ENCODE results near the gene SYNPR. TPM values are rescaled to one million over a fixed set of nuclear protein-coding genes. Genes with fewer than 3 reads are reported as not detected.

Gene SYNPR
- total RNA-seq, 5 donors from 2014 or later (not counting 1 experiment from before 2014, with no cell fraction given), result not detected

DNA sequence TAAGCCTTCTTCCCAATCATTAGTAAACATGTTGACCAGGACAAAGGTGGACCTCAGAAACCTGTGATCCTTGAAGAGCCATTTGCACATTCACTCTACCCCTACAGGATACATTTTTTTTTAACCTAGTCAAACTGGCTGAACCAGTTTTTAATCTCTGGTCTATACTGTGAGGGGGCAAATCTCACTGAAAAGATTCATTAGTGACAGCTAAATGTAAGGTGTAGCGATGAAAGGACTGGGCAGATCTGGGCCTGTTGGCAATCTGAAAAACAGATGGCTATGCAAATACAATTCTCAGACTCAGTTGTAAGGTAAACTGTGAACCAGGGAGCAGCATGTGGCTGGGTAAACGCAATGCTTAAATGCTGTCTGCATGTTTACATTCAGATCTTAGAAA lies 298.7 kb downstream of the SYNPR start:
- Mint-ChIP-seq H3K36me3 (no peaks in the 10 kb centered on the region), H3K4me3 (no peak overlapping the region), H3K4me1 (no peaks in the 10 kb centered on the region), H3K27ac (no peak overlapping the region), H3K27me3 (no peaks in the 10 kb centered on the region), H3K9me3 (peaks cover 0 to 11% (median 0%) of the 10 kb centered on the region in 3 donors)
- Histone ChIP-seq H3K27me3 (replicated peaks in 1 of 2; ENCODE audit: control insufficient read depth in 2 of 2, extremely low read depth in 1 of 2, insufficient read depth in 2 of 2, low read length in 1 of 2) (no peaks in the 10 kb centered on the region), H3K27ac (ENCODE audit: low read length) (no peak overlapping the region), H3K4me1 (ENCODE audit: control insufficient read depth in 1 of 2, extremely low read depth in 1 of 2, insufficient read depth in 2 of 2, low read length in 2 of 2) (no peaks in the 10 kb centered on the region), H3K9me3 (no peaks in the 10 kb centered on the region), H3K36me3 (ENCODE audit: control insufficient read depth in 2 of 2, extremely low read depth in 1 of 2, insufficient read depth in 1 of 2, low read length in 1 of 2) (no peaks in the 10 kb centered on the region), H3K4me3 (ENCODE audit: control insufficient read depth in 1 of 2, extremely low read depth in 1 of 2, low read length in 1 of 2) (no peak overlapping the region)
- ATAC-seq (replicated peaks in 1 of 4) (no peak), DNase-seq (no peak)
- 100% methylated on average over 1 of the region's 2 CpGs for WGBS (ENCODE audit: insufficient coverage)
- CTCF ChIA-PET, result no interaction called here
- POLR2A ChIA-PET, result no interaction called here

GRCh38 chr3:63578858-63579257 lies 300.8 kb downstream of the SYNPR start:
- H3K9me3 ChIP-seq, result no peaks in the 10 kb centered on the region
- ChIA-PET POLR2A (no interaction called here), CTCF (no interaction called here)
- Mint-ChIP-seq H3K27ac (no peak overlapping the region), H3K4me1 (no peaks in the 10 kb centered on the region), H3K27me3 (peaks cover 0 to 3% of the 10 kb centered on the region in 2 donors), H3K36me3 (no peaks in the 10 kb centered on the region), H3K4me3 (no peak overlapping the region), H3K9me3 (peaks cover 0 to 14% (median 0%) of the 10 kb centered on the region in 3 donors)
- no CpG with 5 or more reads among the region's 2 CpGs for WGBS (ENCODE audit: insufficient coverage)
- H3K36me3 ChIP-seq (ENCODE audit: control insufficient read depth in 2 of 2, extremely low read depth in 1 of 2, insufficient read depth in 1 of 2, low read length in 1 of 2), result no peaks in the 10 kb centered on the region
- H3K4me1 ChIP-seq (ENCODE audit: control insufficient read depth in 1 of 2, extremely low read depth in 1 of 2, insufficient read depth in 2 of 2, low read length in 2 of 2), result no peaks in the 10 kb centered on the region
- no peak overlapping the region for H3K4me3 ChIP-seq (ENCODE audit: control insufficient read depth in 1 of 2, extremely low read depth in 1 of 2, low read length in 1 of 2)
- H3K27ac ChIP-seq (ENCODE audit: low read length), result no peak overlapping the region
- no peak for ATAC-seq (replicated peaks in 1 of 4)
- DNase-seq, result no peak
- H3K27me3 ChIP-seq (replicated peaks in 1 of 2; ENCODE audit: control insufficient read depth in 2 of 2, extremely low read depth in 1 of 2, insufficient read depth in 2 of 2, low read length in 1 of 2), result no peaks in the 10 kb centered on the region

DNA sequence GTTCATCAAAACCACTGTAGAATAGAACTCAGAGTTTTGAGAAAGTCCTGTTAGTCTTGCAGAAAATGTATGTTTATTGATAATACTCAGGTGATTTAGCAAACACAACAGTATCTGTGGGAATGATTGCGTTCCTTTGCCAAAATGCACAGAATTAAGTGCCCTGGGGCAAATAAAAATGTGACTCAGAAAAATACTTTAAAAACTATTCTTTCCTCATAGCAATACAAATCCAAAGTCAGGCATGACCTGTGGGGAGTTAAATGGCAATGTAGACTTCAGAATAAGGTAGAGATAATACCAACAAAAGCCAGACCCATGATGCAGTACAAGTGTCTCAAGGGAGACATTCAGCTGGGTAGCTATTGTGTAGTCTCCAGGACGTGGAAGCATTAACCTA lies 302.0 kb downstream of the SYNPR start:
- no peaks in the 10 kb centered on the region for H3K4me1 Mint-ChIP-seq
- H3K36me3 ChIP-seq (ENCODE audit: control insufficient read depth in 2 of 2, extremely low read depth in 1 of 2, insufficient read depth in 1 of 2, low read length in 1 of 2), result no peaks in the 10 kb centered on the region
- no peaks in the 10 kb centered on the region for H3K4me1 ChIP-seq (ENCODE audit: control insufficient read depth in 1 of 2, extremely low read depth in 1 of 2, insufficient read depth in 2 of 2, low read length in 2 of 2)
- H3K27me3 Mint-ChIP-seq, result peaks cover 0 to 8% of the 10 kb centered on the region in 2 donors
- peaks cover 0 to 19% (median 0%) of the 10 kb centered on the region in 3 donors for H3K9me3 Mint-ChIP-seq
- no peak overlapping the region for H3K4me3 ChIP-seq (ENCODE audit: control insufficient read depth in 1 of 2, extremely low read depth in 1 of 2, low read length in 1 of 2)
- no peak overlapping the region for H3K4me3 Mint-ChIP-seq
- ChIA-PET CTCF (no interaction called here), POLR2A (no interaction called here)
- DNase-seq, result no peak
- WGBS (ENCODE audit: insufficient coverage), result no CpG with 5 or more reads among the region's 2 CpGs
- ATAC-seq (replicated peaks in 1 of 4), result no peak
- no peaks in the 10 kb centered on the region for H3K9me3 ChIP-seq
- no peaks in the 10 kb centered on the region for H3K27me3 ChIP-seq (replicated peaks in 1 of 2; ENCODE audit: control insufficient read depth in 2 of 2, extremely low read depth in 1 of 2, insufficient read depth in 2 of 2, low read length in 1 of 2)
- H3K36me3 Mint-ChIP-seq, result no peaks in the 10 kb centered on the region
- H3K27ac Mint-ChIP-seq, result no peak overlapping the region
- H3K27ac ChIP-seq (ENCODE audit: low read length), result no peak overlapping the region

GRCh38 chr3:63582943-63583500 lies 304.9 kb downstream of the SYNPR start:
- H3K4me1 ChIP-seq (ENCODE audit: control insufficient read depth in 1 of 2, extremely low read depth in 1 of 2, insufficient read depth in 2 of 2, low read length in 2 of 2), result no peaks in the 10 kb centered on the region
- ATAC-seq (replicated peaks in 1 of 4), result no peak
- ChIA-PET CTCF (no interaction called here), POLR2A (no interaction called here)
- H3K36me3 ChIP-seq (ENCODE audit: control insufficient read depth in 2 of 2, extremely low read depth in 1 of 2, insufficient read depth in 1 of 2, low read length in 1 of 2), result no peaks in the 10 kb centered on the region
- Mint-ChIP-seq H3K9me3 (peaks cover 0 to 11% (median 6%) of the 10 kb centered on the region in 3 donors), H3K4me3 (no peak overlapping the region), H3K27ac (no peak overlapping the region), H3K27me3 (peaks cover 0 to 8% of the 10 kb centered on the region in 2 donors), H3K4me1 (no peaks in the 10 kb centered on the region), H3K36me3 (no peaks in the 10 kb centered on the region)
- no peak overlapping the region for H3K4me3 ChIP-seq (ENCODE audit: control insufficient read depth in 1 of 2, extremely low read depth in 1 of 2, low read length in 1 of 2)
- no peaks in the 10 kb centered on the region for H3K9me3 ChIP-seq
- DNase-seq, result no peak
- H3K27ac ChIP-seq (ENCODE audit: low read length), result no peak overlapping the region
- H3K27me3 ChIP-seq (replicated peaks in 1 of 2; ENCODE audit: control insufficient read depth in 2 of 2, extremely low read depth in 1 of 2, insufficient read depth in 2 of 2, low read length in 1 of 2), result no peaks in the 10 kb centered on the region
- 75% methylated on average over 3 of the region's 3 CpGs for WGBS (ENCODE audit: insufficient coverage)

- Histone ChIP-seq H3K4me1 (ENCODE audit: control insufficient read depth in 1 of 2, extremely low read depth in 1 of 2, insufficient read depth in 2 of 2, low read length in 2 of 2) (no peaks in the 10 kb centered on the region), H3K4me3 (ENCODE audit: control insufficient read depth in 1 of 2, extremely low read depth in 1 of 2, low read length in 1 of 2) (no peak overlapping the region), H3K36me3 (ENCODE audit: control insufficient read depth in 2 of 2, extremely low read depth in 1 of 2, insufficient read depth in 1 of 2, low read length in 1 of 2) (no peaks in the 10 kb centered on the region), H3K9me3 (no peaks in the 10 kb centered on the region), H3K27me3 (replicated peaks in 1 of 2; ENCODE audit: control insufficient read depth in 2 of 2, extremely low read depth in 1 of 2, insufficient read depth in 2 of 2, low read length in 1 of 2) (no peaks in the 10 kb centered on the region), H3K27ac (ENCODE audit: low read length) (no peak overlapping the region)
- ATAC-seq (replicated peaks in 1 of 4) (no peak), DNase-seq (no peak)
- H3K27me3 Mint-ChIP-seq, result peaks cover 0 to 8% of the 10 kb centered on the region in 2 donors
- CTCF ChIA-PET, result no interaction called here
- WGBS (ENCODE audit: insufficient coverage), result 100% methylated on average over 1 of the region's 1 CpG
- no peaks in the 10 kb centered on the region for H3K4me1 Mint-ChIP-seq
- no peak overlapping the region for H3K27ac Mint-ChIP-seq
- no peak overlapping the region for H3K4me3 Mint-ChIP-seq
- POLR2A ChIA-PET, result no interaction called here
- peaks cover 6 to 19% (median 8%) of the 10 kb centered on the region in 3 donors for H3K9me3 Mint-ChIP-seq
- H3K36me3 Mint-ChIP-seq, result no peaks in the 10 kb centered on the region
Measured at GRCh38 chr3:63584681-63585080, 306.6 kb downstream of the SYNPR start.

- no peak overlapping the region for H3K27ac Mint-ChIP-seq
- H3K4me3 Mint-ChIP-seq, result no peak overlapping the region
- DNase-seq (no peak), ATAC-seq (replicated peaks in 1 of 4) (no peak)
- CTCF ChIA-PET, result no interaction called here
- no peaks in the 10 kb centered on the region for H3K9me3 ChIP-seq
- no peaks in the 10 kb centered on the region for H3K4me1 ChIP-seq (ENCODE audit: control insufficient read depth in 1 of 2, extremely low read depth in 1 of 2, insufficient read depth in 2 of 2, low read length in 2 of 2)
- peaks cover 6 to 19% (median 8%) of the 10 kb centered on the region in 3 donors for H3K9me3 Mint-ChIP-seq
- H3K4me3 ChIP-seq (ENCODE audit: control insufficient read depth in 1 of 2, extremely low read depth in 1 of 2, low read length in 1 of 2), result no peak overlapping the region
- no peak overlapping the region for H3K27ac ChIP-seq (ENCODE audit: low read length)
- H3K27me3 Mint-ChIP-seq, result peaks cover 0 to 8% of the 10 kb centered on the region in 2 donors
- H3K27me3 ChIP-seq (replicated peaks in 1 of 2; ENCODE audit: control insufficient read depth in 2 of 2, extremely low read depth in 1 of 2, insufficient read depth in 2 of 2, low read length in 1 of 2), result no peaks in the 10 kb centered on the region
- H3K36me3 ChIP-seq (ENCODE audit: control insufficient read depth in 2 of 2, extremely low read depth in 1 of 2, insufficient read depth in 1 of 2, low read length in 1 of 2), result no peaks in the 10 kb centered on the region
- H3K36me3 Mint-ChIP-seq, result no peaks in the 10 kb centered on the region
- H3K4me1 Mint-ChIP-seq, result no peaks in the 10 kb centered on the region
- 100% methylated on average over 1 of the region's 1 CpG for WGBS (ENCODE audit: insufficient coverage)
- POLR2A ChIA-PET, result no interaction called here
Measured at GRCh38 chr3:63585927-63586326, 307.8 kb downstream of the SYNPR start.

DNA sequence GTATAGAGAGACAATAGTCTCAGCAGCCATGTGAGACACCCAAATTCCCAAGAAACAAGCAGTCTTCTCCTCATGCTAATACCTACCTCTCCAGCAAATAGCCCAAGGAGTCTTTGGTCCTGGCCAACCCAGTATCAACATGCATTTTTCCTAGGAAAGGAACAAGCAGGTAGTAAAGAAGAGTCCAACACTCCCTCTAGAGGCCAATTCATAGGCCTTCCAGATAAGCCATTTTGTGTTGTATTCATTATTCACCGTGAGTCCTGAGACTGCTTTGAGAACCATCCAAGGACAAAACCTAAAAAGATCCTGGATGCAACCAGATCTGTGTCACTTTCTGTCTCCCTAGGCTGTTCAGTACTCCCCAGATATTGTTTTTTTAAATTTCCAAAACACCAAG lies 310.8 kb downstream of the SYNPR start:
- Mint-ChIP-seq H3K4me1 (no peaks in the 10 kb centered on the region), H3K36me3 (no peaks in the 10 kb centered on the region), H3K4me3 (no peak overlapping the region), H3K27ac (no peak overlapping the region), H3K9me3 (peaks cover 5 to 19% (median 6%) of the 10 kb centered on the region in 3 donors), H3K27me3 (peaks cover 0 to 5% of the 10 kb centered on the region in 2 donors)
- Histone ChIP-seq H3K9me3 (no peaks in the 10 kb centered on the region), H3K27me3 (replicated peaks in 1 of 2; ENCODE audit: control insufficient read depth in 2 of 2, extremely low read depth in 1 of 2, insufficient read depth in 2 of 2, low read length in 1 of 2) (no peaks in the 10 kb centered on the region), H3K4me3 (ENCODE audit: control insufficient read depth in 1 of 2, extremely low read depth in 1 of 2, low read length in 1 of 2) (no peak overlapping the region), H3K27ac (ENCODE audit: low read length) (no peak overlapping the region), H3K36me3 (ENCODE audit: control insufficient read depth in 2 of 2, extremely low read depth in 1 of 2, insufficient read depth in 1 of 2, low read length in 1 of 2) (no peaks in the 10 kb centered on the region), H3K4me1 (ENCODE audit: control insufficient read depth in 1 of 2, extremely low read depth in 1 of 2, insufficient read depth in 2 of 2, low read length in 2 of 2) (no peaks in the 10 kb centered on the region)
- DNase-seq (no peak), ATAC-seq (replicated peaks in 1 of 4) (no peak)
- 60% methylated on average over 1 of the region's 1 CpG for WGBS (ENCODE audit: insufficient coverage)
- POLR2A ChIA-PET, result no interaction called here
- CTCF ChIA-PET, result no interaction called here
